Stimulated activated CD4-positive, alpha-beta T cell treated with anti-CD3 and anti-CD28 coated beads, Interleukin-4, amount 100 ng/mL, for 24 hours (primary cell): ENCODE results near the gene SLC30A7.
"Not testable (repeated sequence)": the region's sequence is repeated elsewhere in the genome, so short reads cannot be mapped to it uniquely, and the experiment has no call there.

Source experiments
- DNase-seq: peaks from one replicate; pipeline ENCODE4 v3.0.0-alpha.2; 2020

SLC30A7 gene

DNA sequence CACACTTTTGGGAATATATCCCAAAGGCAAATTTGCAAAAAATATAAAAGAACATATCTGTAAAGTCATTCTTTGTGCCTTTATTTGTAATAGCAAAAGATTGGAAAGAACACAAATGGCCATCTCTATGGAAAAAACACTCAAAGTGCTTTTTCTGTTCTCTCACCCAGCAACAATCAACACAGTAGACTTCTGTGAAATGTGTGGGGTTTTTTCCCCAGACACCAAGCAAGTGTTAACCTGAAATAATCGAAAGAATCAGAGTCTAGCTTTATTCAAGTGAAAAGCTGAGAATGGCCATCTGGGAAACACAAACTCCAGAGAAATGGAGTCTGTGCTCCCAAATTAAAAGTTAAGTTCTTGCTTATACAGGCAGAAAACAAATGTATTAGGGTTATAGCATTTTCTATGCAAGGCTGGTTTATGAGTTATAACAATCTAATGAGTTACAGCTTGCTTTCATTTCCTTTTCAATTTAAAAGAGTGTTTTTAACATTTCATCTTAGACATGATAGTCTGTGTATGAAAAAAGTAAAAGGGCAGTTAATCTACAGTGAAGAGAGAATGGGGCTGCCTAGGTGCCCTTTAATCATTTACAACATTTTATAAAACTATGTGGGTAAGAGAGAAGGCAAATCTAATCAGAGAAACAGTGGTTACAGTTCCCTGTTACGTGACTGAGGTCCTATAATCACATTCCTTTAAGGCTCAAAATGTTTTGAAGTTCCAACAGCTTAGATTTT is 46.6 kb downstream of the SLC30A7 start:
- DNase-seq = no peak

DNA sequence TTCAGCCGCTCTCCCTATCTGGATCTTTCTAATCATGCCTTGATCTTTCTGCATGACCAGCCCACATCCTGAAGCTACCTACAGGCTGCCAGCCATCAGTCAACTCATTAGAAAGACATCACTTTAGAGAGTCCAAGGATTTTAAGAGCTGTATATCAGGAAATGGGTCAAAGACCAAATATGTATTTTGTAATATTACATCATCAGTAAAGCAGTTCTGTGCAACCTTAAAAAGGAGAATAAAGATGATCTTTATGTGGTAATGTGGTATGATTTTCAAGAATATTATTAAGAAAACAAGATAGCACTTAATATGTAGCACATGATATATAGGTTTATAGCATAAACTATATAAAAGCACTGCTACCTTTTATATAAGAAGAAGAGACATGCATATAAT is 47.6 kb downstream of the SLC30A7 start:
- no peak for DNase-seq

DNA sequence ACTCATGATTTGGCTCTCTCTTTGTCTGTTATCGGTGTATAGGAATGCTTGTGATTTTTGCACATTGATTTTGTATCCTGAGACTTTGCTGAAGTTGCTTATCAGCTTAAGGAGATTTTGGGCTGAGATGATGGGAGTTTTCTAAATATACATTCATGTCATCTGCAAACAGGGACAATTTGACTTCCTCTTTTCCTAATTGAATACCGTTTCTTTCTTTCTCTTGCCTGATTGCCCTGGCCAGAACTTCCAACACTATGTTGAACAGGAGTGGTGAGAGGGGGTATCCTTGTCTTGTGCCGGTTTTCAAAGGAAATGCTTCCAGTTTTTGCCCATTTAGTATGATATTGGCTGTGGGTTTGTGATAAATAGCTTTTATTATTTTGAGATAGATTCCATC is 50.2 kb downstream of the SLC30A7 start:
- not testable (repeated sequence) for DNase-seq

DNA sequence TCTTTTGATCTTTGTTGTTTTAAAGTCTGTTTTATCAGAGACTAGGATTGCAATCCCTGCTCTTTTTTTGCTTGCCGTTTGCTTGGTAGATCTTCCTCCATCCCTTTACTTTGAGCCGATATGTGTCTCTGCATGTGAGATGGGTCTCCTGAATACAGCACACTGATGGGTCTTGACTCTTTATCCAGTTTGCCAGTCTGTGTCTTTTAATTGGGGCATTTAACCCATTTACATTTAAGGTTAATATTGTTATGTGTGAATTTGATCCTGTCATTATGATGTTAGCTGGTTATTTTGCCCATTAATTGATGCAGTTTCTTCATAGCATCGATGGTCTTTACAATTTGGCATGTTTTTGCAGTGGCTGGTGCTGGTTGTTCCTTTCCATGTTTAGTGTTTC is 51.9 kb downstream of the SLC30A7 start:
- DNase-seq = not testable (repeated sequence)

DNA sequence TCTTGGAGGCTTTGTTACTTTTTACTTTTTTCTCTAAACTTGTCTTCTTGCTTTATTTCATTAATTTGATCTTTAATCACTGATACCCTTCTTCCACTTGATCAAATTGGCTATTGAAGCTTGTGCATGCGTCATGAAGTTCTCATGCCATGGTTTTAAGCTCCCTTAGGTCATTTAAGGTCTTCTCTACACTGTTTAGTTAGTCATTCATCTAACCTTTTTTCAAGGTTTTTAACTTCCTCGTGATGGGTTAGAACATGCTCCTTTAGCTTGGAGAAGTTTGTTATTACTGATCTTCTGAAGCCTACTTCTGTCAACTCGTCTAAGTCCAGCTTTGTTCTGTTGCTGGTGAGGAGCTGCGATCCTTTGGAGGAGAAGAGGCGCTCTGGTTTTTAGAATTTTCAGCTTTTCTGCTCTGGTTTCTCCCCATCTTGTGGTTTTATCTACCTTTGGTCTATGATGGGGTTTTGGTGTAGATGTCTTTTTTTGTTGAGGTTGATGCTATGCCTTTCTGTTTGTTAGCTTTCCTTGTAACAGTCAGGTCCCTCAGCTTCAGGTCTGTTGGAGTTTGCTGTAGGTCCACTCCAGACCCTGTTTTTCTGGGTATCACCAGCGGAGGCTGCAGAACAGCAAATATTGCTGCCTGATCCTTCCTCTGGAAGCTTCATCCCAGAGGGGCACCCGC is 53.0 kb downstream of the SLC30A7 start:
- DNase-seq = not testable (repeated sequence)

DNA sequence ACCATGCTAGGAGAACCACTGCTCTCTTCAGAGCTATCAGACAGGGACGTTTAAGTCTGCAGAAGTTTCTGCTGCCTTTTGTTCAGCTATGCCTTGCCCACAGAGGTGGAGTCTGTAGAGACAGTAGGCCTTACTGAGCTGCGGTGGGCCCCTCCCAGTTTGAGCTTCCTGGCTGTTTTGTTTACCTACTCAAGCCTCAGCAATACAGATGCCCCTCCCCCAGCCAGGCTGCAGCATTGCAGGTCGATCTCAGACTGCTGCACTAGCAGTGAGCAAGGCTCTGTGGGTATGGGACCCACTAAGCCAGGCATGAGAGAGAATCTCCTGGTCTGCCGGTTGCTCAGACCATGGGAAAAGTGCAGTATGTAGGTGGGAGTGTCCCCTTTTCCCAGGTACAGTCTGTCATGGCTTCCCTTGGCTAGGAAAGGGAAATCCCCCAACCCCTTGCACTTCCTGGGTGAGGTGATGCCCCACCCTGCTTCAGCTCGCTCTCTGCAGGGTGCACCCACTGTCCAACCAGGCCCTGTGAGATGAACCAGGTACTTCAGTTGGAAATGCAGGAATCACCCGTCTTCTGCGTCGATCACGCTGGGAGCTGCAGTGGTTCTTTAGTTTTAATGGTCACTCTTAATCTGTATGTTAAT is 53.7 kb downstream of the SLC30A7 start:
- DNase-seq = not testable (repeated sequence)

DNA sequence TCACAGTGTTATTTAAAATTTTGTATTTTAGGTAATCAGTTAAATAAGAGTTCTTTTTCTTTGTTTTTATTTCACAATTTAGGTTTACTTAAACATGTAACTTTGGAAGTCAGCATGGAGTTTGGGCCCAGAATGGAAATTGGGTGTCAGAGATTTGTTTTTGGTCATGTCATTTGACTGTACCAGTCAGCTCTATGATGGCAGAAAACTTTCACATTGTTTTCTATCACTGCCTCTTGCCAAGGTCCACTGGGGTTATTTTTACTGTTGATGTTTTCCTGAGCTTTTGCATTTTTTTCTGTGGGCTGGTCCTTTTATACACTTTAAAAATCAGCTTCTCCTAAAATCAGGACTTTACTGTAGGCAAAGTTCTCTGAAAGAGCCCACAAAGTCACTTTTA is 54.4 kb downstream of the SLC30A7 start:
- DNase-seq = no peak

DNA sequence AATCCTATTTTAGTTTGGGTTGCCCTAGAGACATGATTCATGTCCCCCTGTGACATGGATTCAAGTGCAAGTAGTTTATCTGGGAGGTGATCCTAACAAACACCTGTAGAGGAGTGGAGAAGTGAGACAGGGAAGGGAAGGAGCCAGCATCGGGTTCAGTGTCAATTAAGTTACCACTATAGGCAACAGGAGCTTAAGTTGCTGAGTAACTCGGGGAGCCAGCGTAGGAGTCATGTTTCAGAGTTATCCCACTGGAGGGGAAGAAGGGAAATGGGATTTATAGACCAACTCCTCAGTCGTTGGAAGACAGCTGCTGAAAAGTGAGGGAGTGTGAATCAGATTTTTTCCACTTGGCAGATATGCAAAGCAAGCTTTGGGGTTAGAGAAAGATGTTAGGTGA is 54.9 kb downstream of the SLC30A7 start:
- DNase-seq = no peak

DNA sequence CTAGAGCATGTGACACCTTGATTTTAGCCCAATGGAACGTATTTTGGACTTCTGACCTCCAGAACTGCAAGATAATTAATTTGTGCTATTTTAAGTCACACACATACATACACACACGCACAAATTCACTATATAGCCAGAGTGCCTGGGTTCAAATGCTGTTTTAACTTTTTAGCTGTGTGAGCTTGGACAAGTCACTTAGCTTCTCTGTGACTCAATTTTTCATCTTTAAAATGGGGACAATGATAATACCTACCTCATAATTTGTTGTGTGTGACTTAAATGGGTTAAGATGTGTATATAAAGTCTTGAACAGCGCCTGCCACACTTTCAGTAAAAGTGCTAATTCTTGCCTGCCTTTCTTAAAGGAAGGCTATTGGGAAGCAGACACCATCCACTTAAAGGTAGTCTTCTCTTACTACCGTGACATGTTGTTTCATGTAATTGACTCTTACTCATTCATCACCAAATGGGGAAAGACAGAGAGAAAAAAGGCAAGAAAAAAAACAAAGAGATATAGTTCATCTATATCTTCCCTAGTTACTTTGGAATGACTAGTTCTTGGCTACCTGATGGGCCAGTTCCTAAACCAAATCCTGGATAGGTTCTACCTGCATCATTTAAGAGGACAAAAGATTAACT is 56.3 kb downstream of the SLC30A7 start:
- no peak for DNase-seq

DNA sequence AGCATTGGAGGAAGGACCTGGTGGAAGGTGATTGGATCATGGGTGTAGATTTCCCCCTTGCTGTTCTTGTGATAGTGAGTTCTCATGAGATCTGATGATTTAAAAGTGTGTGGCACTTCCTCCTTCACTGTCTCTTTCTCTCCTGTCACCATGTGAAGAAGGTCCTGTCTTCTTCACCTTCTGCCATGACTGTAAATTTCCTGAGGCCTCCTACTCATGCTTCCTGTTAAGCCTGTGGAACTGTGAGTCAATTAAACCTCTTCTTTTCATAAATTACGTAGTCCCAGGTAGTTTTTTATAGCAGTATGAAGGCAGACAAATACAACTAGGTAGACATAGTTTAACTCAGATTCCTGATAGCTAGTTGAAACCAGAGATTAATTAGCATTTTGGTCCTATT is 57.1 kb downstream of the SLC30A7 start:
- peak; percentile 32 for DNase-seq

DNA sequence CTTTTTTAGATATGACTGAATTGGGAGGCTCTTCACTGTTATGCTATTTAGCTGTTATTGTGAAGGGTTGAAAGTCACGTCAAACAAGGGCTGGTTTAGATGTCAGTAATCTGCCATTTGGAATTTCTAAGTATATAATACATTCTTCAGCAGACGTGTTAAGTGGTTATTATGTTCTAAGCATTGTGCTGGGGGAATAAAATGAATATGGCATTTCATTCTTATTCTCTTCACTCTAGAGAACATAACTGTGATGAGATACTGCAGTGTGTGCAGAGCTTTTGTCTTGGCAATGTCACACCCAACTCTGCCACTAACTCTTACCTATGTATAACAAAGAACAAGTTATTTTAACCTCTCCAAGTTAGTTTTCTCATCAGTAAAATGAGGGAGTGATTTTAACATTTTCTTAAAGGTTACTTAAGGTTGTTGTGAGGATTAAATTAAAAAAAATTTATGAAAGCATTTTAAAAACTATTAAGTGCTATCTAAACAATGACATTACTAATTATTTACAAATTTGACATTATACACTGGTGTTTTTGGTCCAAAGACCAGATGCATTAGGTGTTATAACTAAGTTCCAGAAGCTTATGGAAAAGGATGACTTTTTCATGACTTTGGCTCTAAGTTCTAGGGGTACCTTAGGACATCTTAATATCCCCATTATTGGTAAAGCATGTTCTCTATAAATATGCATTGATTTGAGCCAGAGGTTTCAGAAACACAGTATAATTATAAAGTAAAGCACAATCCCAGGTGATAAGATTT is 58.3 kb downstream of the SLC30A7 start:
- DNase-seq = no peak

DNA sequence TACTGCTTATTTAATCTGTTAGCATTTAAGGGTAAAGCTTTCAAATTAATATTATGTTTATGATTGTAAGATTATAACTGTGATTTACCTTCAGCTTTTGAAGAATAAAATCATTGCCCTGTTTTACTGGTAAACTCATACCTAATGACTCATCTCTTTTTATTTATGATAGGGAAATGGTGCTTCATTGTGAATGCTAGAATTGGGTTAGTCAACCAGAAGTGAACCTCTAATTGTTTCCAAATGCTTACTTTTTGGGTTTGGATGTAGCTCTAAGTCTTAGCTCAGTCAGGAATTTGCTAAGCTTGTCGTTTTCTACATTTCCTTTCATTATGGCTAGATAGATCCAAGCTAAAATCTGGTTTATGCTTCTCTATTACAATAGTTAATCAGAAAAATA is 59.4 kb downstream of the SLC30A7 start:
- no peak for DNase-seq

DNA sequence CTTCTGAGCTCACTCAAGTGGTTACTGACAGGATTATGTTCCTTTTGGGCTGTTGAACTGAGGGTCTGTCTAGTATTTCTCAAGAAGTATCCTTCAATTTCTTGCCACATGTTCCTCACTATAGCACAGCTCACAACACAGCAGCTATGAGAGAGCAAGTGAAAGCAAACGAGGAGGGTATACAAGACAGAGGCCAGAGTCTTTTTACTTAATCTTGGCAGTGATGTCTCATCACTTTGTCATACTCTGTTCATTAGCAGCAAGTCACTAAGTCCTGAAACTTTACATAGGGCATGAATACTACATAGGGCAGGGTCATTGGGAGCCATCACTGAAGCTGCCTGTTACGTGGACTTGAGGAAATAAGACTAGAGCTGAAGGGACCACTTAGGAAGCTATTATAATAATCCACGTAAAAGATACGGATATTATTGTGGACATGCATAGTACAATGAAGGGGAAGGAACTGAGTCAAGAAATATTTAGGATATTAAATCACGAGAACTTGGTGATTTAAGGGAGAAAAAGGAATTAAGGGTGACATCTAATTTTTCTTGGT is 63.7 kb downstream of the SLC30A7 start:
- DNase-seq = no peak

DNA sequence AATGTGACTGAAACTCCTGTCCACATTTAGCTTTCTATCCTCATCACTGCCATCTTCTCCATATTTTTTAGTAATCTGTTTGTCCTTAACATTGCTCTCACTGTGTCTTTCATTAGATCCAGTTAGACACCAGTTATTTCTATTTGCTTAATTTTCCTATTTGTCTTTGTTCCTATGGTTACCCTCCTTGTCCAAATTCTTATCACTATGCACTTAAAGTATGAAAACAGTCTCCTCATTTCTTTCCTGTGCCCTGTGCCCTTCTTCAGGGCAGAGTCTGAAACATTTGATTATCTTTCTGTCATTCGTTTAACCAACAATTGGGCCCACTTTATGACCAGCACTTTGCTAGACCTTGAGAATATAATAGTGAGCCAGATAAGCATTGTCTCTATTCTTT is 64.2 kb downstream of the SLC30A7 start:
- no peak for DNase-seq

DNA sequence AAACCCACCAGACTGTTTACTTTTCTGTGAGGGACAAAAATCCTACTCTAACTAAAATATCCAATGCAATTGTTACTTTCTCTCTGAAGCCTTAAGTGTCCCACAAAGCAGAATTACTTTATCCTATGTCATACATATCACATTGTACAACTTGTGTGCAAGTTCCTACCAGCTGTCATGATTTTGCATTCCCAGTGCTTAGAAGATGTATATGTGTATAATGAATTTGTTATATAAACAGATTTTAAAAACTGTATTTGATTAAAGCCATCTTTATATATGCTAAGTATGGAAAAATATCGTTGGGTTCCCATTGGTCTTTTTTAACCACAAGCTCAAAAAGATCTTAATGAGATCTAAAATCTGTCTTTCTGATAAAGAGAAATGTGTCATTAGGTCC is 72.7 kb downstream of the SLC30A7 start:
- DNase-seq = no peak

DNA sequence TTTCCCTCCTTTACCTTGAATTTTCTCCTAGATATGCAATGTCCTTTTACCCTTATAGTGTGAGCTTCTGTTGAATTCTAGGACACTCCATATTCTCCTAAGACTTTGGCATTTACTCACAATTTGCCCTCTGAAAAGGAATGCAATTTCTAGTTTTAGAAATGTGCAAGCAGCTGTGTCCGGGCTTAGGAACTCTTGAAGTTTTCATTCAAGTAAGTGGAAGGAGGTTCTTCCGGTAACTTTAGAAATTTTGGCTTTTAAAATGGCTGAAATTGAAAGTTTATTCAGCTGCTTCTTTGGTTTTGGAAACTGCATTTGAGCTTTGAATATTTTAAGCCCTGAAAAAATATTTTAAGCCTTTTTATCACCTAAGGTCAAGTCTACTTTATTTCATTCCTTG is 73.4 kb downstream of the SLC30A7 start:
- no peak for DNase-seq

DNA sequence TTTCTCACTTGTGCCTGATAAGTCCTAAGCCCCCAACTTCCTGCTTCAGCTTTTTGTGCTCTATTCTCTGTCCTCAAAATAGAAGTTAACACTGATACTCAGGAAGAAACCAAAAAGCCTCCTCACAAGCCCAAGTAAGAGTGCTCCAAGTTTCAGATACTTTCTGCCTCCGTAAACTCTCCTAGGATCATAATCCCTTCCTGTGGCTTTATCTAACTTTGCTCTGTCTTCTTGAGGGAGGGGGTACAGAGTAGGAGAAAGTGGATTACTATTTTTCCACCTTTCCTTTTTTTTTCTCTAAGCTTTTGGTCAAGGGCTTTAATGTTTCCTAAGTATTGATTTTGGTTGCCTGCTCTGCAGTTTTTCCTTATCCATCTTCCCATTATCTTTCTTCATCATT is 75.1 kb downstream of the SLC30A7 start:
- DNase-seq = no peak

DNA sequence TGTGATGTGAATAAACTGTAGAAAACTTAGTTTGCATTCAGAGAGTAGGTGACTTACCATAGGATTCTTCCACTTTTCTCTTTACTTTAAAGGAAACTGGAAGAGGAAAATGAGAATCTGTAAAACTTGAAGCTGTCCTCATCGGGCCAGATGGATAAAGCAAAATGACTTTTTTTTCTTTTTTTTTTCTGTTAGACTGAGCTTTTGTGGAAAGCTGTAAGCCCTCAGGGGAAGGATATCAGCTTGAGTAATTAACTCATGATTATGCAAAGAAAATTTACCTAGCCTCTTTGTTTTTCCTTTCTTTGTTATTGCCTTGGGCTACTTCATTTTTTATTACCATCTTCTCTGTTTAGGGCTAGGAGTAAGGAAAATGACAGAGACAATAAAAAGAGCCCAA is 76.3 kb downstream of the SLC30A7 start:
- DNase-seq = no peak

DNA sequence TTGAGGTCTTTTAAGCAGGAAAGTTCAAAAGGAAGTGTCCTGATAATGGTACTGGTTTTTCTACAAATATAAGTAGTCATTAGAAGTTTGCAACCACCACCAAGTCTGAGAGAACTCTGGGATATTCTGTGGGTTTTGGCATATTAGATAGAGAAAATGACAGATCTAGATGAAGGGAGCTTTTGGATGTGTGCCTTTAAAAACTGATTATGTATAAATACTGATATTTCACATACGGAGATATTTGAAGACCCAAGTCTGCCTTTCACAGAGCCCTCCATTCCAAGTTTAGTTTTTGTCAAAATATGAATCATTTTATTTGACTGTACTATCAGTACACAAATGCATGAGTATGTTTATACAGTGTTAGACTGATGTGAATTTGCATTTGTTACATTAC is 81.0 kb downstream of the SLC30A7 start:
- no peak for DNase-seq

DNA sequence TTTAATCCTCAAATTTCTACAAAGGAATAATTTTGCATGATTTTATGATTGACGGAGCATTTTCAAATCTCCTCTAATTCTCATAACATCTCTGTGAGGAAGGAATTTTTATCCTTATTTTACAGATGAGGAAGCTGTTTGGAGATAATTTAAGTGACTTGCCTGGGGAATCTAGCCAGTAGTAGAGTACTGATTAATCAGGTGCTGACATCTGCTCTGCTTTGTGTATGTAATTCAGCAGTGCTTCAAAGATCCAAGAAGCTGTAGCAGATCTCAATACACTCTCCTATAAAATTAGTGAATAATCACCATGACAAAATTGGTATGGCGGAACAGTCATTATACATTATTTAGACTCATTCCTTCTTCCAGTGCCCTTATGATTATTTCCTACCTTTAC is 83.7 kb downstream of the SLC30A7 start:
- DNase-seq = no peak

DNA sequence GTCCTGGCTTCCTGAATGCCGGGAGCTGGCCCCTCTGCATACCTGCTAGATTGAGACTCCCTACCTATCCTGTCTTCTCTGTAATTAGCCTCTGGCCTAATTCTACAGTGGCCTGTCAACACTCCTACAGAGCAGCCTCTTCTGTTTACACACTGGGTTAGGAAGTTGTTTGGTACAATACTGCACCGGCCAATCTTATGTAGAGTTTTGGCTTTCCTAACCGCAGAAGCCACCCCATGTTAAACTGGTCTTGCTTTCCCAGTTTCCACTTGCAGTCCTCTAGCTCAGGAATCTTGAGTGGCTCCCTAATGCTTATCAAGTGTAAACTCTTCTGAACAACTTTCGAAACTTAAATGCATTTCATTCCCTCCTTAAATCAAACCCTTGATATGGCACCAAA is 86.9 kb downstream of the SLC30A7 start:
- no peak for DNase-seq

DNA sequence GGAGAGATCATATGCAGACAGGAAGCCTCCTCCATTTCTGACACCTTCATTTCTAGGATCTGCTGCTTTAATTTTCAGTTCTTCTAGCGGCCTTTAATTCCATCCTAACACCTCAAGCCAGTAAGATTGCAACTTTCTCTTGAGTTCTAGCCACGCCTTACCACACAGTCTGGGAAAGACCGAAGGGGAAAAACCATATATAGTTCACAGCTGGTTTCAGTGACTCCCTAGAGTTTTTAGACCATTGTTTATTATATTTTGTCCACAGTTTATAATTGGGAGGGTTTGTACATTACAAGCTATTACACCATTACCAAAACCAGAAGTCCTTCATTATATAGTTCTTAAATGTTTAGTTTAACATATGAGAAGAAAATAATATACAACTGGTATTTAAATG is 92.2 kb downstream of the SLC30A7 start:
- DNase-seq = no peak
